Esophagus muscularis mucosa (tissue), 3 donors: ENCODE results near the gene IFT20.

Experiments
- POLR2A ChIP-seq: fragments of 450-650 bp; IDR thresholded peaks from one replicate; pipeline ENCODE4 v1.6.1; 2017; ENCODE audit warnings: antibody characterized with exemption, moderate library complexity, mild to moderate bottlenecking, low read depth
- POLR2AphosphoS5 ChIP-seq, 2 donors: sonication (generic); formaldehyde crosslinking; IDR thresholded peaks; one replicate each; pipeline ENCODE4 v1.6.1; 2017; ENCODE audit warnings: antibody characterized with exemption in 2 of 2
- TF ChIP-seq, protein P1 (sequence below), 3 experiments: fragments of 200-600 bp in 2 of 3; fragments of 450-650 bp in 1 of 3; sonication (generic) in 2 of 3; IDR thresholded peaks; one replicate each; pipeline ENCODE4 v1.5.1; 2017 to 2019; ENCODE audit warnings: antibody characterized with exemption in 3 of 3, mild to moderate bottlenecking in 2 of 3, moderate library complexity in 1 of 3

DNA sequence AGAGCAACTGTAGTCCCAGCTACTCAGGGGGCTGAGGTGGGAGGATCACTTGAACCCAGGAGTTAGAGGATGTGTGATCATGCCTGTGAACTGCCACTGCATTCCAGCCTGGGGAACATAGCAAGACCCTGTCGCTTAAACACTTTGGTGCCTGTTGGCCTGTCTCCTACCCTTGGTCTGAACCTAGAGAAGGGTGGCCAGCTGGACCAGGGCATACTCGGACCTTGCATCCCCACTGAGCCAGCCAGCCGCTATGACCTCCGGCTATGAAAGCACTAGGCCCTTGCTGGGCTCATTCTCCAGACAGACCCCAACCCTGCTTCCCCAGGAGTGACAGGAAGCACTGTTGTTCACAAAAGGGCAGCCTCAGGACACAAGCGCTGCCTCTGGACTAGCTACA is 4.6 kb downstream of the IFT20 start:
- no peak for TF ChIP-seq POLR2AphosphoS5 (IDR thresholded peaks at IDR 0.05)
- TF ChIP-seq, protein P1, sequence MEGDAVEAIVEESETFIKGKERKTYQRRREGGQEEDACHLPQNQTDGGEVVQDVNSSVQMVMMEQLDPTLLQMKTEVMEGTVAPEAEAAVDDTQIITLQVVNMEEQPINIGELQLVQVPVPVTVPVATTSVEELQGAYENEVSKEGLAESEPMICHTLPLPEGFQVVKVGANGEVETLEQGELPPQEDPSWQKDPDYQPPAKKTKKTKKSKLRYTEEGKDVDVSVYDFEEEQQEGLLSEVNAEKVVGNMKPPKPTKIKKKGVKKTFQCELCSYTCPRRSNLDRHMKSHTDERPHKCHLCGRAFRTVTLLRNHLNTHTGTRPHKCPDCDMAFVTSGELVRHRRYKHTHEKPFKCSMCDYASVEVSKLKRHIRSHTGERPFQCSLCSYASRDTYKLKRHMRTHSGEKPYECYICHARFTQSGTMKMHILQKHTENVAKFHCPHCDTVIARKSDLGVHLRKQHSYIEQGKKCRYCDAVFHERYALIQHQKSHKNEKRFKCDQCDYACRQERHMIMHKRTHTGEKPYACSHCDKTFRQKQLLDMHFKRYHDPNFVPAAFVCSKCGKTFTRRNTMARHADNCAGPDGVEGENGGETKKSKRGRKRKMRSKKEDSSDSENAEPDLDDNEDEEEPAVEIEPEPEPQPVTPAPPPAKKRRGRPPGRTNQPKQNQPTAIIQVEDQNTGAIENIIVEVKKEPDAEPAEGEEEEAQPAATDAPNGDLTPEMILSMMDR (IDR thresholded peaks at IDR 0.05): no peak
- no peak for TF ChIP-seq POLR2A
